Measurements from ENCODE around the gene HSH2D.
A peak's percentile ranks its signal among the peaks of the same experiment; 100 is the strongest.
"Not testable (repeated sequence)": the region's sequence is repeated elsewhere in the genome, so short reads cannot be mapped to it uniquely, and the experiment has no call there.

The HSH2D gene

GRCh38 chr19:16157601-16158000, 14.1 kb downstream of the HSH2D start:
- no peak for DNase-seq

DNA sequence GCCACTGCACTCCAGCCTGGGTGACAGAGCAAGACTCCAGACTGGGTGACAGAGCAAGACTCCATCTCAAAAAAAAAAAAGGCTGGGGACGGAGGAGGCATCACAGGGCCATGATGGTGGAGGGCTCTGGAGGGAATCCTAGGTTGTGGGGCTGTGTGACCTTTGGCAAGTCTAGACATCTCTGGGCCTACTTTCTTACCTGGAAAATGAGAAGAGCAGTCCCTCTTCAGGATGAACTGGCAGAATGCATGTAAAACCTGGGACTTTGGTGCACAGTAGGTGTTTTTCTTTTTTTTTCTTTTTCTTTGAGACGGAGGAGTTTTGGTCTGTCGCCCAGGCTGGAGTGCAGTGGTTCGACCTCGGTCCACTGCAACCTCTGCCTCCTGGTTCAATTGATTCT, 16.2 kb downstream of the HSH2D start:
- DNase-seq = no peak

DNA sequence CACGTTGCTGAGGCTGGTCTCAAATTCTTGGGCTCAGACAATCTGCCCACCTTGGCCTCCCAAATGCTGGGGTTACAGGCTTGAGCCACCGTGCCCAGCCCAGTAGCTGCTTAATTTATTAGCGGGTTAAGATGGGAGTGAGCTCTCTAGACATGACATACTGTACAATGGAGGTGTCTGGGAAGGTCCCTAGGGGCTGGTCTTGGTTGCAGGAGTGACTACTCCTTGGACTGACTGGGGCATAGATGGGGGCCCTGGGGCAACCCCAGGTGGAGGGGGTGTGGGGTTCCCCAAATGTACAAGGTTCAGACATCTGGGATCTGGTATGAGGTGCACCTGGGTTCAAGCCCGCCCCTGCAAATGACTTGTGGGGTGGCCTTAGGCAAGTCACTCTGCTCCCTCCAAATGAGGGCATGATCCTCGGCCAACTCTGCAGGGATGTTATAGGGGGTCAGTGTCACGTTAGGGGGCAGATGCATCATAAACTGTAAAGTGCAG, 17.0 kb downstream of the HSH2D start:
- DNase-seq = no peak

DNA sequence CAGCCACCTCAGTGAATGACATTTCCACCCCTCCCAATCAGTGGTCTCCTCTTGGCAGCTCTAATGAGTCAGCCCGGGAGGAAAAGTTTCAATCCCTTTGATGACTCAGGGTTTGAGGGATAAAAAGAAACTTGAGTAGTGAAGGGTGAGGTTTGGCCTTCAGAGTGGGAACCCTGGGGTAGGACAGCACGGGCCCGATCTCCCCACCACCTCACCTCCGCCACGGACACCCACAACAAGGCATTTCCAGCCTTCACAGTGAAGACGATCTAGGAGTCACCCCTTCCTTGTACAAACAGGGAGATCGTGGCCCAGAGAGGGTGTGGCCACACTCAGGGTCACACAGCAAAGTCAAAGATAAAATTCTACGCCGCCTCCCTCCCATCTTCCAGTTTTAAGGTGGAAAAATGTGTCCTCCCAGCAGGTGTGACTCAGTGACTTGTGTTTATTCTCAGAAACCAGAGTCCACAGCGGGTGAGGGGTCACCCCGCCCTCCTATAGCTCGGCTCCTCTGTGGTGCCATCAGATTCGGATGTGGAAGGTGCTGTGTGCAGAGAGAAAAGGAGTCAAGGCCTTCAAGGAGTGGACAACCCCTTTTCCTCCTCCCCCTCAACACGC, 17.6 kb downstream of the HSH2D start:
- peak; percentile 68 for DNase-seq

DNA sequence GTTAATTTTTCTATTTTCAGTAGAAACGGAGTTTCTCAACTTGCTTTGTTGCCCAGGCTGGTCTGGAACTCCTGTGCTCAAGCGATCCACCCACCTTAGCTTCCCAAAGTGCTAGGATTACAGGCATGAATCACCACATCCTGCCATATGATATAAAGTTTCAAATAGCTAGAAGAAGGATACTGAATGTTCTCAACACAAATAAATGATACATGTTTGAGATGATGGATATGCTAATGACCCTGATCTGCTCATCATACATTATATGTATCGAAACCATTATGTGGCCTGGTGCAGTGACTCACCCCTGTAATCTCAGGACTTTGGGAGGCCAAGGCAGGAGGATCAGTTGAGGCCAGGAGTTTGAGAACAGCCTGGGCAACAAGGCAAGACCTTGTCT, 18.4 kb downstream of the HSH2D start:
- DNase-seq = peak; percentile 68

DNA sequence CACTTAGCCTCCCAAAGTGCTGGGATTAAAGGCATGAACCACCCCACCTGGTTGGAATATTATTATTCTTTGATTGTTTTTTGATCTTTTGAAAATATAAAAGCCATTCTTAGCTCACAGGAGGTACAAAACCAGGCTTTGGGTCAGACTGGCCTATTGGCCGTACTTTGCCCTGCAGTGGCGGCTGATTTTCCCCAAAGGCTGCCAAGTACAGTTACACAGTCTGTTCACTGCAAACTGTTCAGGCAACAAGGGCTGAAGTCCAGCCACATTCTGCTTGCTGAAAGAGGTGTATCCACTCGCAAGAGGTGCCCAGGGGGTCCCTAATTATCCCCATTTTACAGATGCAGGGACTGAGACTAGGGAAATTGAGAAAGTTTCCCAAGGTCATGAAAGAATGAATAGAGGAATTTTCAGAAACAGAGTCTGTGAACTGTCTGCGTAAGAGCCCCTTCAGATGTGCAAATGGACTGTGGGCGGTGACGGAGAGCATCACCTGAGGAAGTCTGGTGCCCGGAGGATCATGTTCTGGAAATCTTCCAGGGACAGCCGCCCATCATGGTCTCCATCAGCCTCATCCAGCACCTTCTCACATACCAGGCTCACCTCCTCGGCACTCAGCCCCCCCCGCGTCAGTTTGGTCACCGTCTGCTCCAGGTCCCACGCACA, 20.9 kb downstream of the HSH2D start:
- DNase-seq = no peak

DNA sequence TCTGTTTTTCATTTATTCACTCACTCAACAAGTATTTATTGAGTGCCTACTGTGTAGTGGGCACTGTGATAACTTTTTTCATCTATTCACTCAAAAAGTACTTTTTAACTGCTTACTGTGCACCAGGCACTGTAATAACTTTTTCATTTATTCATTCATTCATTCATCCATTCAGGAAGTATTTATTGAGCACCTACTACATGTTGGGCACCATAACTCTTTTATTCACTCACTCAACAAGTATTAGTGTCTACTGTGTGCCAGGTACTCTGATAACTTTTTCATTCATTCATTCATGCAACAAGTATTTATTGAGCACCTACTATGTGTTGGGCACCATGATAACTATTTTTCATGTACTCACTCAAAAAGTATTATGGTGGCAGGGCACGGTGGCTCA, 22.9 kb downstream of the HSH2D start:
- no peak for DNase-seq

GRCh38 chr19:16167055-16167454, 23.6 kb downstream of the HSH2D start:
- no peak for DNase-seq

GRCh38 chr19:16168465-16169081, 25.1 kb downstream of the HSH2D start:
- no peak for DNase-seq

DNA sequence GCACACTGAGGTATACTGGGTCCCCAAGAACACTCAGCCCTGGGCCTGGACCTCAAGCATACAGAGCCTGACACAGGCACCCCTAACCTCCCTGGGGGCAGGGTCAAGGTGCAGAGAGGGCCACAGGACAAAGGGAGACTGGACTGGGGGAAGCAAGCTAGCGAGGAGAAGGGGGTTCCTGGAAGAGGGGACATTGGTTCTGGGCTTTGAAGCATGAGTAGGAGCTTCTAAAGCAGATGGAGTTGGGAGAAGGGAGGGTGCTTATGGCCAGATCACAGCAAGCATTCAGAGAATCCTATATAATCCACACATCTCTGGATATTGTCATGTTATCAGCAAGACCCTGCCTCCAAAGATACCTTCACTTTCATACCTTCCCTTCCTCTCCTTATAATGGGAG, 26.6 kb downstream of the HSH2D start:
- DNase-seq = no peak

- no peak for DNase-seq
Observed at GRCh38 chr19:16175954-16176353, 32.5 kb downstream of the HSH2D start.

GRCh38 chr19:16178866-16179265, 35.4 kb downstream of the HSH2D start:
- not testable (repeated sequence) for DNase-seq

- peak; percentile 91 for DNase-seq
Observed at GRCh38 chr19:16180611-16181010, 37.1 kb downstream of the HSH2D start.

DNA sequence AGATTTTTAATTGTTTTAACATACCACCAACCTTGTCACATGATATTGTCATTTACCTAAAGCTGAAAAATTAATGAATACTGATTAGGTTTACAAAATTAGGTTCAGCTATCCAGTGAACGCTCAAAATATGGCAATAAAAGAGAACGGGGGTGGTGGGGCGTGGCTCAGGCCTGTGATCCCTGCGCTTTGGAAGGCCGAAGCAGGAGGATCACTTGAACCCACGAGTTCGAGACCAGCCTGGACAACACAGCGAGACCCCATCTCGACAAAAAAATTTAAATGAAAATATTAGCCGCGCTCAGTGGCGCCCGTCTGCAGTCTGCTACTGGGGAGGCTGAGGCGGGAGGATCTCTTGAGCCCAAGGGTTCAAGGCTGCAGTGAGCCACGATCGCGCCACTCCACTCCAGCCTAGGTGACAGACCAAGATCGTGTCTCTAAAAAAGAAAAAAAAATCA, 41.2 kb downstream of the HSH2D start:
- DNase-seq = no peak

GRCh38 chr19:16185123-16185767, 41.8 kb downstream of the HSH2D start, which contains the start of gene FAM32A:
Gene FAM32A, plus strand, starts transcription at chr19:16185410. Its CDS starts 33 bp downstream, at chr19:16185443.
- peak; percentile 100 for DNase-seq

- DNase-seq = peak; percentile 40
Observed at GRCh38 chr19:16185768-16186123, 42.3 kb downstream of the HSH2D start.

- no peak for DNase-seq
Observed at GRCh38 chr19:16188521-16188920, 45.0 kb downstream of the HSH2D start.

DNA sequence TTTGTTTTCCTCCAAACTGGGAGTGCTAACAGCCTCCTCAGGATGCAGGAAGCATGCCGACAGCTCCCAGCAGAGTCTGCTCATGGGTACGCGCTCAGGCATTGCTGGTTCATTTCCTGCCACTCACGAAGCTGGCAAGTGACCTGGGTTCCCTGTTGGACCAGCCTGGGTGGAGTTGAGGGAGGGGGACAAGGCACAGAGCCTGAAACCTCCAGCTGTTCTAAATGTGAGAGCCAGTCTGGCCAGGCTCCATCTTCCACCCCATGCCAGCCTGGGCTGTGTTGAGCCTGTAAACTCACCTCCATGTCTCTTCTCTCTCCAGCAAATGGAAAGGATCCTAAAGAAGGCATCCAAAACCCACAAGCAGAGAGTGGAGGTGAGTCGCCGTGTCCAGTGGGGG, 46.7 kb downstream of the HSH2D start:
- no peak for DNase-seq

GRCh38 chr19:16190736-16191135, 47.3 kb downstream of the HSH2D start:
- no peak for DNase-seq

DNA sequence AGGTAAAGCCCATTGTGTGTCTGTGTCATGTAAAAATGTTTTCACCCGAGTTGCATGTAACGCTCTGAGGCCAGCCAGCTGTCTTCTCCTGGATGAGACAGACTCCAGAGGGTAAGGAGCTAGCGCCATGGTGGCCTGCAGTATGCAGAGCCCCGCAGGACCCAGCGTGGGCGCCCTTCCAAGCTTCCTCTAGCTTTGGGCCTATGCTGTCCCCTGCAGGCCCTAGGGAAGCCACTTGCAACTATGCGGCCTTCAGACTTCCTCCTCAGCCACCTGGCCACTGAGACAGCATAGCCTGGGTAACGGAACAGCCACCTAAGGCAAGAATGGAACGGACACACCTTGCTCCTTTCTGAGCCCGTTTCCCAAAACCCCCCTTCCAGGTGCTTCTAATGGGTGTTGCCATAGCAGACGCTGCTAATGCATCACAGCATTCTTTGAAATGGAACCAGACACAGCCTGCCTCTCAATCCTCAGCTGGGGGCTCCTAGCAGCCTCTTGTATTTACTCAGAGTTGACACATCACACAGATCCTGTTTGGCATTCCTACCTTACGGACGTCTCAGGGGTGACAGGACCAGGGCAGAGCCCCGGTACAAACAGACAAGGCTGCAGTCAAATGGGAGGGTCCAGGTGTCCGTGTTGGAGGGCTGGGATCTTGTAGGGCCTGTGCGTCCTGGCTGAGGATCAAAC, 47.9 kb downstream of the HSH2D start:
- no peak for DNase-seq

DNA sequence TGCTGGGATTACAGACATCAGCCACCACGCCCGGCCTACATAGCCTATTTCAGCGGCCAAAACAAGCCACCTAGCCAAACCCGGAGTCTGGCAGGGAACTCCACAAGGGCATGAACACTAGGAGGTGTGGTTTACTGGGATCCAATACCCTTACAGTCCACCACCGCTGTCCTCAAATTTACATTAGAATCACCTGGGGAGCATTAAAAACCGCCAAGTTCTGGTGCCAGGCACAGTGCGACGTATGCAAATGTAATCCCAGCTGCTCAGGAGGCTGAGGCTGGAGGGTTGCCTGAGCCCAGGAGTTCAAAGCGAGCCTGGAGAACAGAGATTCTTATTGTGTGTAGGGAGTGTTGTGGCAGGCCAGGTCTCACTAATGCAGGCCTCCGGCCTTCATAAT, 50.0 kb downstream of the HSH2D start:
- no peak for DNase-seq

DNA sequence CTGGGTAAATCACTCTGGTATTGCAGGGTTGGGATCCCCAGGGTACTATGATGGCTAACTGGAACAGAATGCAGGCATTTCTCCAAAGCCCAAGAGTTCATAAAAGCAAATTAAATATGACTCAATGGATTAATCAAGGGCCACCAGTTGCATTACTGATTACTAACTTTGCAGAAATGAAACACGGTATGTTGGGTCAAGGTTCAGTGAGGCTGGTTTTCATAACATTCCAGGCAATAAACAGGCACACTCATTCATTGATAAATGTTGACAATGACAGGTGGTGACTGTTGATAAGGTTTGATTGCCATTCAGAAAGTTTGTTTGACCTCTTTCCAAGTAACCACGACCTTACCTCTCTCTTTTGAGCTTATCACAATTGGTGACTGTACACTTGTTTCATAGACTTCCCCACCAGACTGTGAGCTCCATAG, 53.7 kb downstream of the HSH2D start:
- peak; percentile 89 for DNase-seq
